ENCODE results near the gene GDAP1L1. TPM values are rescaled to one million over a fixed set of nuclear protein-coding genes. Genes with fewer than 3 reads are reported as not detected.
"Not testable (repeated sequence)": the region's sequence is repeated elsewhere in the genome, so short reads cannot be mapped to it uniquely, and the experiment has no call there.

The GDAP1L1 gene
- total RNA-seq, 1 donor from 2014 or later, result 1.1 TPM

GRCh38 chr20:44296011-44296410 is 48.9 kb downstream of the GDAP1L1 start:
- no peak overlapping the region for H3K27ac Mint-ChIP-seq
- no peak overlapping the region for H3K4me3 Mint-ChIP-seq (ENCODE audit: low read depth)
- no peak for TF ChIP-seq CTCF (IDR thresholded peaks at IDR 0.05; ENCODE audit: unreplicated experiment)
- H3K27me3 Mint-ChIP-seq, result no peaks in the 10 kb centered on the region
- DNase-seq (ENCODE audit: low spot score, unreplicated experiment), result no peak
- H3K36me3 Mint-ChIP-seq (ENCODE audit: insufficient read depth), result peaks cover 3% of the 10 kb centered on the region
- H3K9me3 Mint-ChIP-seq (ENCODE audit: low read depth), result peaks cover 5% of the 10 kb centered on the region
- H3K4me1 Mint-ChIP-seq (ENCODE audit: low read depth), result no peaks in the 10 kb centered on the region

- DNase-seq (ENCODE audit: low spot score, unreplicated experiment), result no peak
- peaks cover 3% of the 10 kb centered on the region for H3K36me3 Mint-ChIP-seq (ENCODE audit: insufficient read depth)
- peaks cover 10% of the 10 kb centered on the region for H3K4me1 Mint-ChIP-seq (ENCODE audit: low read depth)
- H3K9me3 Mint-ChIP-seq (ENCODE audit: low read depth), result peaks cover 5% of the 10 kb centered on the region
- no peak overlapping the region for H3K27ac Mint-ChIP-seq
- H3K27me3 Mint-ChIP-seq, result no peaks in the 10 kb centered on the region
- H3K4me3 Mint-ChIP-seq (ENCODE audit: low read depth), result no peak overlapping the region
- TF ChIP-seq CTCF (IDR thresholded peaks at IDR 0.05; ENCODE audit: unreplicated experiment), result no peak
Observed at GRCh38 chr20:44297721-44298120, 50.6 kb downstream of the GDAP1L1 start.

DNA sequence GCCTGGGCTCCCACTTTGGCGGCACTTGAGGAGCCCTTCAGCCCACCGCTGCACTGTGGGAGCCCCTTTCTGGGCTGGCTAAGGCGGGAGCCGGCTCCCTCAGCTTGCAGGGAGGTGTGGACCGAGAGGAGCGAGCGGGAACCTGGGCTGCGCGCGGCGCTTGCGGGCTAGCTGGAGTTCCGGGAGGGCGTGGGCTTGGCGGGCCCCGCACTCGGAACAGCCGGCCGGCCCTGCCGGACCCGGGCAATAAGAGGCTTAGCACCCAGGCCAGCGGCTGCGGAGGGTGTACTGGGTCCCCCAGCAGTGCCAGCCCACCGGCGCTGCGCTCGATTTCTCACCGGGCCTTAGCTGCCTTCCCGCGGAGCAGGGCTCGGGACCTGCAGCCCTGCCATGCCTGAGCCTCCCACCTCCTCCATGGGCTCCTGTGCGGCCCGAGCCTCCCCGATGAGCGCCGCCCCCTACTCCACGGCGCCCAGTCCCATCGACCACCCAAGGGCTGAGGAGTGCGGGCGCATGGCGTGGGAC is 52.0 kb downstream of the GDAP1L1 start:
- H3K4me1 Mint-ChIP-seq (ENCODE audit: low read depth), result peaks cover 12% of the 10 kb centered on the region
- H3K27me3 Mint-ChIP-seq; H3K27ac Mint-ChIP-seq; DNase-seq (ENCODE audit: low spot score, unreplicated experiment); H3K4me3 Mint-ChIP-seq (ENCODE audit: low read depth); H3K9me3 Mint-ChIP-seq (ENCODE audit: low read depth); H3K36me3 Mint-ChIP-seq (ENCODE audit: insufficient read depth): not testable (repeated sequence)

DNA sequence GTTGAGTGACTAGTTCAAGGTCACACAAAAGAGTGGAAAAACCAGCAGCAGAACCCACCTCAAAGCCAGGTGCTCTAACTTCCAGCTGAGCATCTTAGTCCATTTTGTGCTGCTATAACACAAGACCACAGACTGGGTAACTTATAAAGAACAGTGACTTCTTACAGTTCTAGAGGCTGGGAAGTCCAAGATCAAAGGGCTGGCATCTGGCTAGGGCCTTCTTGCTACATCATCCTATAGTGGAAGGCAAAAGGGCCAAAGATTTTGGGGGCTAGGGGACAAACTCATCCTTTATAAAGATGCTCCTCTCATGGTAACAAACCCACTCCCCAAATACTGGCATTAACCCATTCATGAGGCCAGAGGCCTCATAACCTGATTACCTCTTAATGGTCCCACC is 54.2 kb downstream of the GDAP1L1 start:
- TF ChIP-seq CTCF (IDR thresholded peaks at IDR 0.05; ENCODE audit: unreplicated experiment), result no peak
- Mint-ChIP-seq H3K4me1 (ENCODE audit: low read depth) (peaks cover 12% of the 10 kb centered on the region), H3K27me3 (no peaks in the 10 kb centered on the region), H3K4me3 (ENCODE audit: low read depth) (no peak overlapping the region), H3K9me3 (ENCODE audit: low read depth) (peaks cover 5% of the 10 kb centered on the region), H3K36me3 (ENCODE audit: insufficient read depth) (peaks cover 3% of the 10 kb centered on the region), H3K27ac (no peak overlapping the region)
- DNase-seq (ENCODE audit: low spot score, unreplicated experiment), result no peak

- Mint-ChIP-seq H3K4me3 (ENCODE audit: low read depth) (no peak overlapping the region), H3K27me3 (no peaks in the 10 kb centered on the region), H3K36me3 (ENCODE audit: insufficient read depth) (peaks cover 3% of the 10 kb centered on the region), H3K4me1 (ENCODE audit: low read depth) (peaks cover 12% of the 10 kb centered on the region), H3K27ac (peak overlapping the region; percentile 72), H3K9me3 (ENCODE audit: low read depth) (peaks cover 5% of the 10 kb centered on the region)
- no peak for DNase-seq (ENCODE audit: low spot score, unreplicated experiment)
- TF ChIP-seq CTCF (IDR thresholded peaks at IDR 0.05; ENCODE audit: unreplicated experiment), result no peak
Observed at GRCh38 chr20:44302026-44302669, 55.0 kb downstream of the GDAP1L1 start.

DNA sequence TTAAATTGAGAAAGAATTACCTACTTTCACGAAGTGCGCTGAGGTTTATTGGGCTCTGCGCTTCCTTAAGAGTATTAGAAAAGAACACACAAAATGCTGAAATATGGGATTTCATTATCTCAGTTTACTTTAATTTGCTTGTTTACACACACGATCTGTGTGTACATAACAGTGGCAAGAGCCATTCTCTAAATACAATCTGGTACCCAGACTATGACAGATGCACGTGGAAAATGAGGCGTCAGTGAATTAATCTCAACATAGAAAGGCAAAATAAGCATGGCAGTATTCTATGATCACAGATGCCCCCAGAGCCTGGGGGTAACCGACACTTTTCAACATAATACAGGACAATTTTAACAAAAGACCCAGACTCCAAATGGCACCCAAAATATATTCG is 55.6 kb downstream of the GDAP1L1 start:
- H3K9me3 Mint-ChIP-seq (ENCODE audit: low read depth), result peaks cover 5% of the 10 kb centered on the region

More for the DNA sequence above, 55.6 kb downstream of the GDAP1L1 start:
- no peak for DNase-seq (ENCODE audit: low spot score, unreplicated experiment)
- H3K27me3 Mint-ChIP-seq, result no peaks in the 10 kb centered on the region
- H3K4me3 Mint-ChIP-seq (ENCODE audit: low read depth), result no peak overlapping the region
- peak overlapping the region; percentile 72 for H3K27ac Mint-ChIP-seq
- no peak for TF ChIP-seq CTCF (IDR thresholded peaks at IDR 0.05; ENCODE audit: unreplicated experiment)
- H3K36me3 Mint-ChIP-seq (ENCODE audit: insufficient read depth), result peaks cover 3% of the 10 kb centered on the region
- peaks cover 12% of the 10 kb centered on the region for H3K4me1 Mint-ChIP-seq (ENCODE audit: low read depth)
